K562 (cell line): ENCODE results near the gene IGFBP7. TPM values are rescaled to one million over a fixed set of nuclear protein-coding genes. Genes with fewer than 3 reads are reported as not detected.

Experiments used
- ATAC-seq: fragments of 200-7000 bp; cut with Tn5 transposase; 3 replicates; pipeline ENCODE4 v1.9.1; 2020; ENCODE audit warnings: moderate library complexity
- BruUV-seq: library from RNA; stranded (reverse); fragments of 400-500 nt; replicated peaks from 2 replicates; lab custom pipeline; 2021; lab: Mats Ljungman, UMichigan
- CTCF ChIA-PET: fragments of 300-600 bp; formaldehyde crosslinking; extraction: SDS; loops from one replicate; lab custom pipeline; 2021; ENCODE audit warnings: low intra/inter-chr PET ratio; lab: Yijun Ruan, JAX
- POLR2A ChIA-PET: fragments of 300-600, 350-650 bp; sonication (Branson Sonifier 250); formaldehyde crosslinking; extraction: SDS; loops from one replicate; lab custom pipeline; 2021; ENCODE audit warnings: antibody characterized with exemption, inconsistent platforms; lab: Yijun Ruan, JAX
- DNase-seq, 4 experiments: peaks; one replicate each; pipeline versions ENCODE4 v3.0.0 to v3.0.0-alpha.2; 2011 to 2018; ENCODE audit warnings: low spot score in 3 of 4, mixed read lengths in 3 of 4; ENCODE audit errors: extremely low read depth in 1 of 4
- FAIRE-seq: peaks from 2 replicates; lab custom pipeline; 2011; peaks lifted over from hg19 to GRCh38; lab: Jason Lieb, UNC
- H2AFZ ChIP-seq: 2 replicates; pipeline ENCODE4 v1.6.0; 2011; ENCODE audit warnings: low read depth, low read length, control low read depth, inconsistent platforms
- H3K27ac ChIP-seq: fragments of 200-600 bp; 3 replicates; pipeline ENCODE4 v1.8.0; 2011; ENCODE audit warnings: low read depth, mild to moderate bottlenecking, control low read depth, inconsistent platforms, low read length, moderate library complexity, mixed read lengths; ENCODE audit errors: extremely low read depth
- H3K27me3 ChIP-seq, 2 experiments: fragments of 300-600 bp in 1 of 2; 2 replicates in 1 of 2; 3 replicates in 1 of 2; pipeline versions ENCODE4 v1.6.0 to v1.8.0; 2011; ENCODE audit warnings: inconsistent platforms in 2 of 2, low read length in 2 of 2, mild to moderate bottlenecking in 1 of 2, mixed read lengths in 1 of 2, moderate library complexity in 1 of 2; ENCODE audit not compliant: control insufficient read depth in 2 of 2, insufficient read depth in 2 of 2
- H3K36me3 ChIP-seq: fragments of 300-600 bp; 3 replicates; pipeline ENCODE4 v1.8.0; 2011; ENCODE audit warnings: mild to moderate bottlenecking, low read length, inconsistent platforms; ENCODE audit not compliant: control insufficient read depth, insufficient read depth
- H3K4me1 ChIP-seq, 2 experiments: fragments of 200-600 bp in 1 of 2; replicated peaks in 1 of 2; 2 replicates in 1 of 2; 3 replicates in 1 of 2; pipeline versions ENCODE4 v1.5.1 to v1.8.0; 2011; ENCODE audit warnings: inconsistent platforms in 2 of 2, low read length in 2 of 2, mild to moderate bottlenecking in 1 of 2, mixed read lengths in 1 of 2, moderate library complexity in 1 of 2; ENCODE audit not compliant: control insufficient read depth in 2 of 2, insufficient read depth in 2 of 2
- H3K4me2 ChIP-seq: 2 replicates; pipeline ENCODE4 v1.6.1; 2011; ENCODE audit warnings: low read length, control low read depth, inconsistent platforms, mixed read lengths; ENCODE audit not compliant: insufficient read depth
- H3K4me3 ChIP-seq: fragments of 200-600 bp; sonication (generic), shearing (Covaris generic); 2 replicates; pipeline ENCODE4 v1.5.1; 2016; ENCODE audit warnings: control low read depth, inconsistent platforms
- H3K79me2 ChIP-seq: fragments of 200-600 bp; 3 replicates; pipeline ENCODE4 v1.8.0; 2011; ENCODE audit warnings: low read length, inconsistent platforms; ENCODE audit not compliant: control insufficient read depth, insufficient read depth
- H3K9ac ChIP-seq, 2 experiments: 2 replicates each; pipeline versions ENCODE4 v1.6.0 to v1.6.1; 2011; ENCODE audit warnings: low read depth in 2 of 2, low read length in 2 of 2, control low read depth in 1 of 2, inconsistent platforms in 1 of 2, mild to moderate bottlenecking in 1 of 2, mixed read lengths in 1 of 2; ENCODE audit not compliant: insufficient read depth in 1 of 2
- H3K9me1 ChIP-seq: one replicate; pipeline ENCODE4 v1.6.0; 2011; ENCODE audit warnings: inconsistent platforms, mild to moderate bottlenecking, low read length, moderate library complexity; ENCODE audit not compliant: control insufficient read depth, insufficient read depth
- H3K9me3 ChIP-seq: replicated peaks from 2 replicates; pipeline ENCODE4 v1.5.1; 2011; ENCODE audit warnings: low read depth, low read length, inconsistent platforms; ENCODE audit not compliant: control insufficient read depth, insufficient read depth
- H4K20me1 ChIP-seq: replicated peaks from 2 replicates; pipeline ENCODE4 v1.6.1; 2011; ENCODE audit warnings: low read length, inconsistent platforms, mixed read lengths; ENCODE audit not compliant: control insufficient read depth, insufficient read depth
- GTF2E2 ChIP-seq: fragments of 200-800 bp; sonication (Bioruptor generic); IDR thresholded peaks from 2 replicates; pipeline ENCODE4 v1.6.1; 2016; ENCODE audit warnings: missing genetic modification characterization, missing compliant biosample characterization
- HNRNPL ChIP-seq: fragments of 200-400 bp; formaldehyde crosslinking; IDR thresholded peaks from 2 replicates; pipeline ENCODE4 v1.6.1; 2017; ENCODE audit warnings: low read depth, mild to moderate bottlenecking, low read length
- KLF6 ChIP-seq: fragments of 250-450 bp; sonication (Bioruptor Pico); IDR thresholded peaks from 2 replicates; pipeline ENCODE4 v1.4.0; 2020; ENCODE audit warnings: mild to moderate bottlenecking, moderate library complexity, borderline replicate concordance
- L3MBTL2 ChIP-seq: fragments of 450-650 bp; IDR thresholded peaks from 2 replicates; pipeline ENCODE4 v1.6.1; 2016; ENCODE audit warnings: mild to moderate bottlenecking, moderate library complexity
- RBM14 ChIP-seq: fragments of 200-400 bp; formaldehyde crosslinking; IDR thresholded peaks from 2 replicates; pipeline ENCODE4 v1.6.1; 2018; ENCODE audit warnings: low read depth, mild to moderate bottlenecking, low read length, moderate library complexity, borderline replicate concordance; ENCODE audit not compliant: insufficient read depth
- SMARCA5 ChIP-seq: fragments of 450-650 bp; IDR thresholded peaks from 2 replicates; pipeline ENCODE4 v1.6.1; 2016
- SRSF7 ChIP-seq: fragments of 200-400 bp; formaldehyde crosslinking; optimal IDR thresholded peaks from 2 replicates; pipeline ENCODE3; 2017; ENCODE audit warnings: mild to moderate bottlenecking, low read depth, low read length
- ZNF124 ChIP-seq: sonication (generic); formaldehyde crosslinking; IDR thresholded peaks from 2 replicates; pipeline ENCODE4 v1.8.1; 2022; ENCODE audit warnings: missing genetic modification reagents
- WGBS: fragments of 100-300 bp; shearing (Covaris generic); methylation state at CpG from one replicate; pipeline ENCODE4 v1.1.6; 2016; ENCODE audit warnings: low coverage, mixed read lengths; ENCODE audit not compliant: insufficient coverage; ENCODE audit errors: missing lambda C conversion rate; 5-methylcytosine and 5-hydroxymethylcytosine counted together
- in situ Hi-C: fragments of 300-500 bp; cut with MboI; formaldehyde crosslinking; loops from 4 replicates; pipeline ENCODE4 v1.15.0; 2018; ENCODE audit warnings: inconsistent platforms, mixed read lengths
- intact Hi-C: fragments of 100-400 bp; cut with micrococcal nuclease; formaldehyde crosslinking; loops from 2 replicates; pipeline ENCODE4 v1.14.2; 2022
- polyA plus RNA-seq, 8 experiments: library from polyadenylated mRNA; depleted of rRNA in 4 of 8; stranded (reverse) in 5 of 8; unstranded in 3 of 8; fragments of >200 nt; fragmentation: Nextera tagmentation in 2 of 8; fragmentation: Illumina TruSeq in 1 of 8; extraction: Ambion mirVana in 2 of 8; extraction: Trizol in 1 of 8; gene quantifications; 2 replicates each; pipeline versions ENCODE4 v1.2.1 to v1.2.3, GENCODE V29; 2011 to 2014; ENCODE audit warnings: inconsistent platforms in 1 of 8, missing spikeins in 1 of 8
- total RNA-seq, 7 experiments: library from RNA; depleted of rRNA in 6 of 7; stranded (reverse); fragments of >200 nt in 6 of 7; fragmentation: Illumina TruSeq in 2 of 7; extraction: Trizol in 2 of 7; gene quantifications; 2 replicates each; pipeline versions ENCODE4 v1.2.1 to v1.2.3, GENCODE V29; 2011 to 2021; ENCODE audit warnings: low replicate concordance in 1 of 7
- TF ChIP-seq, protein P1 (sequence below): sonication (generic); formaldehyde crosslinking; IDR thresholded peaks from 2 replicates; pipeline ENCODE4 v1.8.0; 2022; ENCODE audit warnings: missing genetic modification reagents, mild to moderate bottlenecking, moderate library complexity, borderline replicate concordance

The IGFBP7 gene
- total and polyA plus RNA-seq, 9 of the 15 experiments (the other 6 are each of a cell fraction or from before 2014, with no cell fraction given) = 0.27 to 0.49 (median 0.29) TPM; not detected in 6

- no peak overlapping the region for H3K9ac ChIP-seq
- H3K4me3 ChIP-seq = no peak overlapping the region
- no peaks in the 10 kb centered on the region for H3K27me3 ChIP-seq
- no peak overlapping the region for H3K4me2 ChIP-seq
- no peaks in the 10 kb centered on the region for H3K79me2 ChIP-seq
- CTCF ChIA-PET = no interaction called here
- intact Hi-C loops = no loop called here
- H4K20me1 ChIP-seq = no peaks in the 10 kb centered on the region
- no peak overlapping the region for H3K27ac ChIP-seq
- no peaks in the 10 kb centered on the region for H3K36me3 ChIP-seq
- POLR2A ChIA-PET = no interaction called here
- no peak for FAIRE-seq
- no peak for ATAC-seq
- no peaks in the 10 kb centered on the region for H3K9me3 ChIP-seq
- in situ Hi-C loops = no loop called here
- TF ChIP-seq SRSF7 (no peak), RBM14 (no peak), SMARCA5 (no peak), ZNF124 (no peak), HNRNPL (no peak), GTF2E2 (tag) (no peak), KLF6 (CRISPR knock-in tag) (no peak), L3MBTL2 (no peak)
- TF ChIP-seq, protein P1, sequence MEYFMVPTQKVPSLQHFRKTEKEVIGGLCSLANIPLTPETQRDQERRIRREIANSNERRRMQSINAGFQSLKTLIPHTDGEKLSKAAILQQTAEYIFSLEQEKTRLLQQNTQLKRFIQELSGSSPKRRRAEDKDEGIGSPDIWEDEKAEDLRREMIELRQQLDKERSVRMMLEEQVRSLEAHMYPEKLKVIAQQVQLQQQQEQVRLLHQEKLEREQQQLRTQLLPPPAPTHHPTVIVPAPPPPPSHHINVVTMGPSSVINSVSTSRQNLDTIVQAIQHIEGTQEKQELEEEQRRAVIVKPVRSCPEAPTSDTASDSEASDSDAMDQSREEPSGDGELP (CRISPR knock-in tag) = no peak
- no TSS peak for BruUV-seq
- H3K9me1 ChIP-seq = no peaks in the 10 kb centered on the region
- DNase-seq = no peak
- no peaks in the 10 kb centered on the region for H3K4me1 ChIP-seq
- 0% methylated on average over 9 of the region's 9 CpGs for WGBS
- H2AFZ ChIP-seq = no peak overlapping the region
Observed at GRCh38 chr4:57147335-57148060, 37.3 kb upstream of the IGFBP7 start.
